ENCODE data around the gene STK40.

STK40 gene

DNA sequence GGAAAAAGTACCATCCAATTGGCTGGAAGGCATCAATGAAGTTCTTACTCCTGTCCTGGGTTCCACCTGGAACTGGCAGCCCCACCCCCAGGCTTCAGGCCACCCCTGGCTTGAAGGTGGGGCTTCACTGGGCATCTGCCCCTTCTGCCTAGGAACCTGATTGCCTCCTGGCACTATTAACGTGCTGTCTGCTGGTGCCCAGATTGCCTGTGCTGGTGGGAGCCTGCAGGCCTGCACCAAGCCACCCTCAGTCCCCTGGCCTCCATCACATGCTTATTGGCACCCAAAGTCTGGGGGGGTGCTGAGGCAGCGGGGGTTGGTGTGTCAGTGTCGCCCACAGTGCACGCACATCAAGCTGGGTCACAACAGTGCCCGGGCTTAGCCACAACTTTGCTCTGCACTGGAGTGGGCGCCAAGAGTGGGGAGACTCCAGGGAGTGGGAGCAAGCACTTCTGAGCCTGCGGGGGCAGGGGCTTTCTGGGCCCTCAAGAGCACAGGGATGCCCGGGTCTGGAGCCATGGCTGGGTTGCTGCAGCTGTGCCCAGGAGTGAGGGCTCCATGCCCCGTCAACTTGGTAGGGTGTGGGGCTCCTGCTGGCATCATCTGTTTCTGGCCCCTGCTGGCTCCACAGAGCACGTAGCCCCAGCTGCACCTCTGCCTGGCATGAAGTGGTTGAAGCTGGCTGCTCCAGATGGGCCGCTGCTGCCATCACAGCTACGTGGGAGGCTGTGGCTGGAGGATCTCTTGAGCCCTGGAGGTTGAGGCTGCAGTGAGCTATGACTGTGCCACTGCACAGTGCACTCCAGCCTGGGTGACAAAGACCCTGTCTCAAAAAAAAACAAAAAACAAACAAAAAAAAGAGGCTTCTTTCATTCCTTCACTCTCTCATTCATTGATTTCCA is 16.1 kb upstream of the STK40 start:
- in situ Hi-C loops (cut with HindIII; ENCODE audit: low pct_ligation_motif_present, low sequenced_read_pairs): no loop called here
- H3K27me3 ChIP-seq (replicated peaks): no peaks in the 10 kb centered on the region
- TF ChIP-seq, protein P1, sequence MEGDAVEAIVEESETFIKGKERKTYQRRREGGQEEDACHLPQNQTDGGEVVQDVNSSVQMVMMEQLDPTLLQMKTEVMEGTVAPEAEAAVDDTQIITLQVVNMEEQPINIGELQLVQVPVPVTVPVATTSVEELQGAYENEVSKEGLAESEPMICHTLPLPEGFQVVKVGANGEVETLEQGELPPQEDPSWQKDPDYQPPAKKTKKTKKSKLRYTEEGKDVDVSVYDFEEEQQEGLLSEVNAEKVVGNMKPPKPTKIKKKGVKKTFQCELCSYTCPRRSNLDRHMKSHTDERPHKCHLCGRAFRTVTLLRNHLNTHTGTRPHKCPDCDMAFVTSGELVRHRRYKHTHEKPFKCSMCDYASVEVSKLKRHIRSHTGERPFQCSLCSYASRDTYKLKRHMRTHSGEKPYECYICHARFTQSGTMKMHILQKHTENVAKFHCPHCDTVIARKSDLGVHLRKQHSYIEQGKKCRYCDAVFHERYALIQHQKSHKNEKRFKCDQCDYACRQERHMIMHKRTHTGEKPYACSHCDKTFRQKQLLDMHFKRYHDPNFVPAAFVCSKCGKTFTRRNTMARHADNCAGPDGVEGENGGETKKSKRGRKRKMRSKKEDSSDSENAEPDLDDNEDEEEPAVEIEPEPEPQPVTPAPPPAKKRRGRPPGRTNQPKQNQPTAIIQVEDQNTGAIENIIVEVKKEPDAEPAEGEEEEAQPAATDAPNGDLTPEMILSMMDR (IDR thresholded peaks at IDR 0.05; ENCODE audit: low read depth, low read length, missing control alignments): no peak
- no peak for DNase-seq
- H3K36me3 ChIP-seq (replicated peaks): no peaks in the 10 kb centered on the region
- H3K27ac ChIP-seq: peak overlapping the region; percentile 47
- peak overlapping the region; percentile 29 for H3K4me3 ChIP-seq (ENCODE audit: low read depth, low read length)

DNA sequence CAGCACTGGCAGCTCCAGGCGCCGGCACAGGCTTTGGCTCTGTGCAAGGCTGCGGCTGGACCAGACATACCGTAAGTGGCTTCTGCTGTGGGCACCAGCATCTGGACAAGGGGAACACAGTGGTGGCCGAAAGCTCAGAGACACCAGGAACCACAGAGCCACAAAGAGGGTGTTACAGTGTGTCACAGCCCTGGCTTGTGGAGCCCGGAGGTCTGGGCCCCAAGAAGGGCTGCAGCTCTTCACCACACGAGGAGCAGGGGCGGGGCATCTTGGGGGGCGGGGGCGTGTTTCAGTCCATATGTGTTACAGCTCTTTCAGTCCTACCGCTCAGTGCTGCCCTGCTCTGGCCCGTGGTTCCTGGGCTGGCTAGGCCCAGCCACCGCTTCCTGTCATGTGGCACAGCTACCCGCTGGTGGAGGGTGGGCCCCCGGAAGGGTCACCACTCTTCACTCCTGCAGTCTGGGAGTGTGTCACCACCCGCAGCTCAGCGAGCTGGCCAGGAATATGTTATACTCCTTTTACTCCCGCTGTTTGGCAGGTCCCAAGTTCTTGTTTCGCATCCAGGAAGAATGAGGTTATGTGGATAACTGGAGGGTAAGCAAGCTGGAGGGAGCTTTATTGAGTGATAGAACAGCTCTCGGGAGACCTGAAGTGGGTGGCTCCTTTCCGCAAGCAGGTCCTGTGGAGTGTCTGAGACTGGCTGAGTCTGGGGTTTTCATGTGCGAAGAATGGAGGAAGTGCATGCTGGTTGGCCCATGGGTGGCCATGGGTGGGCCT is 15.3 kb upstream of the STK40 start:
- H3K27me3 ChIP-seq (replicated peaks): no peaks in the 10 kb centered on the region
- peak overlapping the region; percentile 47 for H3K27ac ChIP-seq
- no peaks in the 10 kb centered on the region for H3K36me3 ChIP-seq (replicated peaks)
- TF ChIP-seq, protein P1 (IDR thresholded peaks at IDR 0.05; ENCODE audit: low read depth, low read length, missing control alignments): no peak
- H3K4me3 ChIP-seq (ENCODE audit: low read depth, low read length): peak overlapping the region; percentile 29
- in situ Hi-C loops (cut with HindIII; ENCODE audit: low pct_ligation_motif_present, low sequenced_read_pairs): no loop called here
- DNase-seq: peak; percentile 68

DNA sequence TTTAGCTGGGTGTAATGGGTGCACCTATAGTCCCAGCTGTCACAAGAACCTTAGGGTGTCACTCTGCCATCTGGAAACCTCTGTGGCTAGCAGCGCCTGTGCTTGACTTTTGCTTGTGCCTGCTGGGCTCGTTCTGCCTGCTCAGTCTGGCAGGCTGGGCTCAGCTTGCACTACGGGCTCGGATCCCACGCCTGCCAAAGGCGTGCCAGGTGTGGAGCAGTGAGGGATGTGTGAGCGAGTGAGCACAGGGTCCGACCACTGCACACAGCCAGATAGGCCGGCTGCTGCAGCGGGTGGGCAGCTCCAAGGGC is 14.7 kb upstream of the STK40 start:
- no peak overlapping the region for H3K27ac ChIP-seq
- in situ Hi-C loops (cut with HindIII; ENCODE audit: low pct_ligation_motif_present, low sequenced_read_pairs): no loop called here

DNA sequence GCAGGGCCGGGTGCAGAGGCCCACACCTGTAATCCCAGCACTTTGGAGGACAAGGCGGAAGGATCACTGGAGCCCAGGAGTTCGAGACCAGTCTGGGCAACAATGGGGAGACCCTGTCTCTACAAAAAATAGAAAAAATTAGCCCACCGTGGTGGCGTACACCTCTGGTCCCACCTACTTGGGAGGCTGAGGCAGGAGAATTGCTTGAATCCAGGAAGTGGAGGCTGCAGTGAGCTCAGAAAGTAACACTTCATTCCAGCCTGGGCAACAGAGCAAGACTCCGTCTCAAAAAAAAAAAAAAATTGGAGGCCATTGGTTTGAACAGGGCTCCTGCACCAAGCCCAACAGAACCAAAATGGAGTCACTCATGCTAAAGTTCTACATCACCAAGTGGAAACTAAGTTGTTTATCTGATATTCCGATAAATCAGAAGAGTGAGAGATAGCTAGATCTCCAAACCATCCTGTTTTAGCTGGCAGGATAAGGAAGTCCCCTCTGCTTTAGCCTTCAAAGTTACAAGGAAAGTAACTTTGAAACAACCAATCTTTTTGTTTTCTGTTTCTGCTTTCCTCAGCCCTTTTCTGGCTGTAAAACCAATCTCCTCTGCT is 12.8 kb upstream of the STK40 start:
- in situ Hi-C loops (cut with HindIII; ENCODE audit: low pct_ligation_motif_present, low sequenced_read_pairs): no loop called here
- H3K4me3 ChIP-seq (ENCODE audit: low read depth, low read length): no peak overlapping the region
- H3K36me3 ChIP-seq (replicated peaks): peaks cover 7% of the 10 kb centered on the region
- peak overlapping the region; percentile 94 for H3K27ac ChIP-seq
- no peak for DNase-seq
- no peaks in the 10 kb centered on the region for H3K27me3 ChIP-seq (replicated peaks)
- TF ChIP-seq, protein P1 (IDR thresholded peaks at IDR 0.05; ENCODE audit: low read depth, low read length, missing control alignments): no peak

More for the DNA sequence above, 14.7 kb upstream of the STK40 start:
- no peaks in the 10 kb centered on the region for H3K27me3 ChIP-seq (replicated peaks)
- no peaks in the 10 kb centered on the region for H3K36me3 ChIP-seq (replicated peaks)
- H3K4me3 ChIP-seq (ENCODE audit: low read depth, low read length): no peak overlapping the region
- no peak for DNase-seq
- TF ChIP-seq, protein P1 (IDR thresholded peaks at IDR 0.05; ENCODE audit: low read depth, low read length, missing control alignments): no peak

DNA sequence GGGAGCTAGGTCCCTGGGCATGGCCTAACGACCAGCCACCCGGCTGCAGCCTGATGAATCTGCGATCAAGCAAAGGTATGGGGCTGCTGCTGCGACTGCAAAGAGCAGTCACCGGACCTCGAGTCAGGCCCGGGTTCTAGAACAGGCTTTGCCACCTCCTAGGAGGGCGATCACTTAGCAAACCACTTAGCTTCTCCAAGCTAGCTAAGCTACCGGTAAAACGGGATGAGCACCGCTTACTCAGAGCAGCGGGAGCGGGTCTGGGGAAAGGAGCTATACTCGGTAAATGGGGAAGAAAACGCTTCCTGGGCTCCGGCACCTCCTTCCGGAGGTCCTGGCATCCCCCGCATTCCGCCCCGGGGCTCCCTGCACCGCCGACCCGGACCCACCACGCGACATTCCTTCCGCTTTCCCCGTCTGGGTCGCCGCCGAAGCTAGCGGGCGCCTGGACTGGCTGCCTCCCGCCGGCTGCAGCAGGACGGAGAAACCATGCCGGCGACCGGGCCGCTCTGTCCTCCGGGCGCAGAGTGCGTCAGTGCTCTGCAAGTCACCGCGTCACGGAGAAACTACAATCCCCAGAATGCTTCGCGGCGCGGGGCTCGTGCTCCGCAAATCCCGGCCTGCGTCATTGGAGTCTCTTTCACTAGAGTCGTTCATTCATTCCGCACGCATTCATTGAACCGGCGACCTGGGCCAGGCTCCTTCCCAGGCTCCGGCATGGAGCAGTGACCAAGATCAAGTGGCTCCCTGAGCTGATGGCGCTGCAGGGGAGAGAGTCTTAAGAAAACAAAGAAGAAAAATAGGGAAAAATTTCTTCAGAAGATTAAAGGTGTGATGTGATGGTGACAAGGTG is 11.9 kb upstream of the STK40 start, which contains the start of gene LSM10:
TSS of gene LSM10 (minus strand) at position 531 of the 853 bp plus-strand sequence. CDS start 3,779 bp downstream, outside the sequence.
- in situ Hi-C loops (cut with HindIII; ENCODE audit: low pct_ligation_motif_present, low sequenced_read_pairs): no loop called here
- TF ChIP-seq, protein P1 (IDR thresholded peaks at IDR 0.05; ENCODE audit: low read depth, low read length, missing control alignments): no peak
- H3K27ac ChIP-seq: peak within 1 kb of the TSS; percentile 94

More for the DNA sequence above, 11.9 kb upstream of the STK40 start, which contains the start of gene LSM10:
- DNase-seq: peak; percentile 94
- no peaks in the 10 kb centered on the region for H3K27me3 ChIP-seq (replicated peaks)
- peak within 1 kb of the TSS; percentile 92 for H3K4me3 ChIP-seq (ENCODE audit: low read depth, low read length)
- H3K36me3 ChIP-seq (replicated peaks): peaks cover 15% of the 10 kb centered on the region

Measured in brain microvascular endothelial cell (primary cell).